IPS-18c (cell line): ENCODE data around the gene CALML4.
"Not testable (repeated sequence)": the region's sequence is repeated elsewhere in the genome, so short reads cannot be mapped to it uniquely, and the experiment has no call there.

Experiments
- H3K4me3 ChIP-seq: 2 replicates; pipeline ENCODE4 v1.7.0; 2013; ENCODE audit warnings: low read depth, mild to moderate bottlenecking, low read length, moderate library complexity; ENCODE audit not compliant: insufficient read depth
- H3K9me3 ChIP-seq: one replicate; pipeline ENCODE4 v1.6.1; 2013; ENCODE audit warnings: mild to moderate bottlenecking, low read length, moderate library complexity; ENCODE audit not compliant: control insufficient read depth, insufficient read depth

CALML4 gene

DNA sequence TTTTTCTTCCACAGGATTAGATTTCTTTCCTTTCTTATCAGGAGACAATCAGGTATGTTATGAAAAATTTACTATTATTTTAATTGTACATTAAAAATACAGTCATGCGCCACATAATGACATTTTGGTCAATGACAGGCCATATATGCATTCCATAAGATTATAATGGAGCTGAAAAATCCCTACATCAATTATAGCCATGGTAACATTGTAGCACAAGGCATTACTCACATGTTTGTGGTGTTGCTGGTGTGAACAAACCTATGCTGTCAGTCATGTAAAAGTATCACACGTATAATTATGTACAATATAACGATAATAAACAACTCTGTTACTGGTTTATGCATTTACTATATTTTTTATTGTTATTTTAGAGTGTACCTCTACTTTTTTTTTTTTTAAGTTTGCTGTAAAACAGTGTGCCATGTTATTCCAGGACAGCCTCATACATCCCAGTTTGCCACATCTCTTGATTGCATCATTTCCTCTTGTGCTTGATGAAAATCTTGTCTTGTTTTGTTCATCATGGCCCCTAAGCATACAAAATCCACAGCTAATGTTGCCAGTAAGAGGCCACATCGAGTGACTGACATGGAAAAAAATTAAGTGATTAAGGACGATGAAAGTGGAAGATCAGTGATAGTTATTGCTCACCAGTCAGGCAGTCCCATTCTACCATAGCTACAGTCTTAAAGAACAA lies 21.4 kb downstream of the CALML4 start:
- Histone ChIP-seq H3K4me3 (no peak overlapping the region), H3K9me3 (no peaks in the 10 kb centered on the region)

- no peaks in the 10 kb centered on the region for H3K9me3 ChIP-seq
- no peak overlapping the region for H3K4me3 ChIP-seq
Observed at GRCh38 chr15:68177742-68178141, 27.4 kb downstream of the CALML4 start.

- H3K9me3 ChIP-seq: no peaks in the 10 kb centered on the region
- no peak overlapping the region for H3K4me3 ChIP-seq
Observed at GRCh38 chr15:68176601-68177000, 28.5 kb downstream of the CALML4 start.

- Histone ChIP-seq H3K4me3 (no peak overlapping the region), H3K9me3 (no peaks in the 10 kb centered on the region)
Observed at GRCh38 chr15:68175526-68175925, 29.6 kb downstream of the CALML4 start.

- Histone ChIP-seq H3K4me3 (no peak overlapping the region), H3K9me3 (no peaks in the 10 kb centered on the region)
Observed at GRCh38 chr15:68173119-68173518, 32.0 kb downstream of the CALML4 start.

DNA sequence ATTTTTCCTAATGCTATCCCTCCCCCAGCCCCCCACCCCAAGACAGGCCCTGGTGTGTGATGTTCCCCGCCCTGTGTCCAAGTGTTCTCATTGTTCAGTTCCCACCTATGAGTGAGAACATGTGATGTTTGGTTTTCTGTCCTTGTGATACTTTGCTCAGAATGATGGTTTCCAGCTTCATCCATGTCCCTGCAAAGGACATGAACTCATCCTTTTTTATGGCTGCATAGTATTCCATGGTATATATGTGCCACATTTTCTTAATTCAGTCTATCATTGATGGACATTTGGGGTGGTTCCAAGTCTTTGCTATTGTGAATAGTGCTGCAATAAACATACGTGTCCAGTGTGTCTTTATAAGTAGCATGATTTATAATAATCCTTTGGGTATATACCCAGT lies 33.1 kb downstream of the CALML4 start:
- H3K4me3 ChIP-seq, H3K9me3 ChIP-seq: not testable (repeated sequence)

DNA sequence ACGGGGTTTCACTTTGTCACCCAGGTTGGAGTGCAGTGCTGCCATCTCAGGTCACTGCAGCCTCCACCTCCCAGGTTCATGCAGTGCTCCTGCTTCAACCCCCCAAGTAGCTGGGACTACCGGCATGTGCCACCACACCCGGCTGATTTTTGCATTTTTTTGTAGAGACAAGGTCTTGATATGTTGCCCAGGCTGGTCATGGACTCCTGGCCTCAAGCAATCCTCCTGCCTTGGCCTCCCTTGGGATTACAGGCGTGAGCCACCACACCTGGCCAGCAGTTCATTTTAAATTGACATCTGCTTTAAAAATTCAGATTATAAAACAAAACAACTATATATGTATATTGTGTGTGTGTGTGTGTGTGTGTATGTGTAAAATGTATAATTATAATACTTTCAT lies 38.3 kb downstream of the CALML4 start:
- H3K9me3 ChIP-seq: no peaks in the 10 kb centered on the region
- no peak overlapping the region for H3K4me3 ChIP-seq

DNA sequence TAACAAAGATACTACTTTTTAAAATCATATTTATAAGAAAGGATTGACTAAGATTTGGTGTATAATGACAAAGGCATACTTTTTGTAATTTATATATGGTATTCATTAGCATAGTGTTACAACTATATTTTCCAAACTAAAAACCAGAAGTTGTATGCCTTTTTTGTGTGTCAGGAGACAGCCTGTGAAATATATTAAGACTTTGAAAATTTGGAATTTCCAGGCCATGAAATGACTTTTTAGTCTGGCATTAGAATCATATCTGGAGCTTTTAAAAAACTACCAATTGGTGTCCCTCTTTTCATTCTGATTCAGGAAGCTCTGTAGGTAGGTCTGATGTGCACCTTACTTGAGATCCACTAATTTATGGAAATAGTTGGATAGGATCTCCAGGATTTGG lies 41.9 kb downstream of the CALML4 start:
- Histone ChIP-seq H3K4me3 (no peak overlapping the region), H3K9me3 (no peaks in the 10 kb centered on the region)

GRCh38 chr15:68158046-68158628 lies 47.0 kb downstream of the CALML4 start:
- no peaks in the 10 kb centered on the region for H3K9me3 ChIP-seq
- H3K4me3 ChIP-seq: no peak overlapping the region

- Histone ChIP-seq H3K9me3 (no peaks in the 10 kb centered on the region), H3K4me3 (no peak overlapping the region)
Observed at GRCh38 chr15:68157074-68157473, 48.1 kb downstream of the CALML4 start.

DNA sequence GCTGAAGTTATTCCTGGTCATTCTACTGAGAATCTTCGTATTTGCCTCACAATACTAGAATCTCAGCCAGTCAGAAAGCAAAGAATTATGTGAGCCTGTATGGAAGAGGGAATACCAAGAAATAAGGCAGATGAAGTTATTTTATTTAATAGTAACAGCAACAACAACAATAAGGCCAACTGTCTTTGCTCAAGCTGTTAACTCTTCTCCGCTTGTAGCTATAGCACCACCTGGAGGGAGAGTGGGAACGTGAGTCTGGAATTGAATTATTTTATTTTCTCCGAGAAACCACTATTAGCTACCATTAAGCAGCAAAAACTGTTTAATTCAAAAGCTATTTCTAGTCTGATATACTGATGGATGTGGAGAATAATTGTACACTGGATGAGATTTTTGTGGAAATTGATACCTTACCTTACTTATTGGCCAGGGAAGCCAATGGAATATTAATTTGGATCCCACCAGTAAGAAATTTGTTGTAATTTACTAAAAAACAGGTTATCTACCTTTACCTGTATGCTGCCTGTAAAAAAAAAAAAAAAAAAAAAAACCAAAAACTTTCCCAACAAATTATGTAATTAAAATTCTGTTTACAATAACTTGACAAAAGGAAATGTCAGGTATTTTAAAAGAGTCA lies 50.1 kb downstream of the CALML4 start:
- Histone ChIP-seq H3K9me3 (no peaks in the 10 kb centered on the region), H3K4me3 (no peak overlapping the region)

GRCh38 chr15:68152342-68152741 lies 52.8 kb downstream of the CALML4 start:
- no peak overlapping the region for H3K4me3 ChIP-seq
- no peaks in the 10 kb centered on the region for H3K9me3 ChIP-seq

- H3K4me3 ChIP-seq: no peak overlapping the region
- H3K9me3 ChIP-seq: no peaks in the 10 kb centered on the region
Observed at GRCh38 chr15:68151277-68151676, 53.9 kb downstream of the CALML4 start.

GRCh38 chr15:68150187-68150586 lies 54.9 kb downstream of the CALML4 start:
- no peak overlapping the region for H3K4me3 ChIP-seq

GRCh38 chr15:68149059-68149458 lies 56.1 kb downstream of the CALML4 start:
- no peak overlapping the region for H3K4me3 ChIP-seq
- no peaks in the 10 kb centered on the region for H3K9me3 ChIP-seq

More at GRCh38 chr15:68150187-68150586, 54.9 kb downstream of the CALML4 start:
- H3K9me3 ChIP-seq: no peaks in the 10 kb centered on the region

GRCh38 chr15:68148039-68148438 lies 57.1 kb downstream of the CALML4 start:
- no peaks in the 10 kb centered on the region for H3K9me3 ChIP-seq
- H3K4me3 ChIP-seq: no peak overlapping the region

- H3K4me3 ChIP-seq: no peak overlapping the region
- H3K9me3 ChIP-seq: no peaks in the 10 kb centered on the region
Observed at GRCh38 chr15:68145706-68146105, 59.4 kb downstream of the CALML4 start.

DNA sequence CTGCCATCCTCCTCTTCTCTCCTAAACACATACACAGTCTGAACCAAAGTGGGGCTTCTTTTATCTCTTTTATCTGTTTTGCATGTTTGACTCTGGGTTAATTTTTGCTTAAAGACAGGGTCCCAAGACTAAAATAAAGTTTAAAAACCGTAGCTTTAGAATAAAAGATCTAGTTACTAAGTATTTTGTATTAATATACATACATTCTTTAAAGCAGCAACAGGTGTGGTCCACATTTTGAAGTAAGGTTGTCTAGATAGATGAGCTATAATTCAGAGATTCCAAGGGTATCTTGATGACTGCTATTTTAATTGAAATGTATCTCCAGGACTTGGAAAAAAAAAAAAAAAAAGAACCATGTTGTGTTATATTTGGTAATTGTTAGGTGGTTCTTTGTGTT lies 61.3 kb downstream of the CALML4 start:
- no peak overlapping the region for H3K4me3 ChIP-seq
- H3K9me3 ChIP-seq: no peaks in the 10 kb centered on the region
